T-helper 1 cell treated with Interleukin-12 subunit alpha and Interleukin-12 subunit beta and Interleukin-4 antibody, amounts not matched to agents 30 ng/mL and 1 ng/mL, for 36 hours (primary cell): ENCODE data around the gene SSR4. TPM values are rescaled to one million over a fixed set of nuclear protein-coding genes. Genes with fewer than 3 reads are reported as not detected.
"Not testable (repeated sequence)": the region's sequence is repeated elsewhere in the genome, so short reads cannot be mapped to it uniquely, and the experiment has no call there.

Source experiments
- intact Hi-C: fragments of 100-400 bp; cut with micrococcal nuclease; formaldehyde crosslinking; loops from one replicate; pipeline ENCODE4 v1.15.1; 2024
- total RNA-seq: library from RNA; stranded (reverse); gene quantifications from 2 replicates; pipeline ENCODE4 v1.2.3, GENCODE V29; 2022

The SSR4 gene
- 286 and 299 TPM in 2 replicates for total RNA-seq

DNA sequence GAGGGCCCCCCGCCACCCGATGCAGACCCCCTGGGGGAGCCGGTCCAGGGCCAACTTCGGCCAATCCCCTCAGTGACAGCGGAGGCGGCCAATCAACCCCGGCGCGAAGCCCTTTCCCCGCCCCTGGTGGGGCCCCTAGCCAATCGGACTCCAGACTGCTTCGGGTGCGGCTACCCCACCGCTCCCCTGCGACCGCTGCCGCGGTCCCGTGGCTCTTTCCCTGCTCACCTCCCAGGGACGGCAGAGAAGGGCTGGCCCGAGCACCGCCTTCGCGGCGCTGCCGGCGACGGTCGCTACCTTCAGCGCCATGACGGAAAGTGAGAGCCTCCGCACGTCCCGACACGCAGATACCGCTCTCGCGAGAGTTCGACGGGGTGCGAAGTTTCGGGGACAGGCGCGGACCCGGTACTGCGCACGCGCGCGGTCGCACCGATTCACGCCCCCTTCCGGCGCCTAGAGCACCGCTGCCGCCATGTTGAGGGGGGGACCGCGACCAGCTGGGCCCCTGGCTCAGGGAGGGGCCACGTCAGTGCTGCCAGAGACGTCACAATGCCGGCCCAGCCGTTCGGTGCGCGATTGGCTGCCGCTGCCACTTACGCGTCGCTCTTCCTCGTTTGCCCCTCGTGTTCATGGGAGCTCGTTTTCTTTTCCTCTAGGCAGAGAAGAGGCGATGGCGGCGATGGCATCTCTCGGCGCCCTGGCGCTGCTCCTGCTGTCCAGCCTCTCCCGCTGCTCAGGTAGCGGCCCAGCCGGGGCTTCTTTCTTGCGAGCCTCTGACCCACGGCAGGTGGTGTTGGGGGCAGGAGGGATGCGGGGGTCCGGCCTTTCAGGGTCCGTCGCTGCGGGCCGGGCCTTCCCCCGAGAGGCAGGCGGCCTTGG is at the start of gene SSR4, which contains the start of gene IDH3G:
Gene SSR4 (plus strand): TSS at position 651 of the 879 bp plus-strand sequence. CDS start 20 bp downstream, at position 671.
Gene IDH3G (minus strand): TSS at position 358 of the 879 bp plus-strand sequence. CDS start 49 bp downstream, at position 309.
- intact Hi-C loops = loop anchor here (1.0 to 5.0 kb wide), 8 partner anchors 25 to 324 kb away; partner anchors contain the start of genes ABCD1, BCAP31, CCNQ and HAUS7

DNA sequence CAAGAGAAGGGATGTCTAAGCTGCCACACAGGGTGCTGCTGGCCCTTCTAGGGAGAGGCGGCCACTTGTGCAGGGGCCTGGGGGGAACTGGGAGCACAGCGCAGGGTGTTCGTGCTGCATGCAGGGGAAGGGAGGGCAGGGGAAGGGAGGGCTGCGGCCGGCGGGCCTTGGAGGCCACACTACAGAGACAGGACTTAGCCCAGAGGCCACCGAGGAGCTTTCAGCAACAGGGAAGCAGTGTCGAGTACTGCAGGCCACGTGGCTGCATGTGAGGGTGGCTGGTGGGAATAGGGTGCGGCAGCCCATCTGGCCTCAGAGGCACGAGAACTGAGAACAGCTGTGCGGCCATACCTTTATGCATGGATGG is 49.4 kb upstream of the SSR4 start:
- intact Hi-C loops = not testable (repeated sequence)

DNA sequence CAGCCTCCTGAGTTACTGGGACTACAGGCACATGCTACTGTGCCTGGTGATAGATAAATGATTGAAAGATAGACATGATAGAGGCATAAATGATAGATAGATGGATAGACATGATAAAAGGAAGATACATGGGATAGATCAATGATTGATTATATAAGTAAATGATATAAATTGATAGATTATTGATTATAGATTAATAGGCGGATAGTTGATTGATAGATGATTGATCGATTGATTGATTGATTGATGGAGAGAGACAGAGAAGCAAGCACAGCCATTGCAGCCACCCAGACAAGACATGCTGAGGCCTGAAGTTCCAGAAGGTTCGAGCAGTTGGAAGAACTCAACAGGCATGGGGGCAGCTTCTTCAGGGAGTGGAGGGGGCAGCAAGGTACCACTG is 48.1 kb upstream of the SSR4 start:
- intact Hi-C loops = no loop called here

DNA sequence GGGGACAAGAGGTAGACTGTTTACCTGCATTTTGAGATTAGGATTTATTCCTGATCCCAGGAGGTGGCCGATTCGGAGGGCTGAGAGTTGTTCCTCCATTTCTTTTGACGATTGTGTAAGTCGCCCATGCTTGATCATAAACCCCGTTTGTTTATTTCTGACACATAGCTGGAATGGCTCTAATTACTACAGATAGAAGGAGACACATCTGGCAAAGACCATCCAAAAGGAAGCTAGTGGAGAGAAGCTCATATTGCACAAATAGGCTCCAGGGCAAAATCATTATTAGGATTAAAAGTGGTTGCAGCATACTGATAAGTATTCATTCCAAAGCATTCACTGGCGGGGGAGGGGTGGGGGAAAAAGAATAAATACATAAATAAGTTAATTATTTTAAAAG is 47.5 kb upstream of the SSR4 start:
- intact Hi-C loops = not testable (repeated sequence)

DNA sequence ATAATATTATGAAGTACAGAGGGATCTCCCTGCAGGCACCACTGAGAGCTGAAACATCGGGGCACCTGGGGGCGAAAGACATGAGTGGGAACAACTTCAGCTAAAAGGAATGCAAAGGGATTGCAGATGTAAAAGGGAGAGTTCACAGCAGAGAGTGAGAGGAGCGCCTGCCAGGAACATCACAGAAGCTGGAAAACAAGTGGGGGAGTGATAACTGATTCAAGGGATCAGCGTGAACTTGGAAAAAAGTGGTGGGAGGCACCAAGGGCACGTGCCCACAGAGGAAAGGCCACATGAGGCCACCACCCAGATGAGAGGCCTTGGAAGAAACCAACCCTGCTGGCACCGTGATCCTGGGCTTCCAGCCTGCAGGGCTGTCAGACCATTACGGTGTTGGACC is 45.5 kb upstream of the SSR4 start:
- intact Hi-C loops = not testable (repeated sequence)

DNA sequence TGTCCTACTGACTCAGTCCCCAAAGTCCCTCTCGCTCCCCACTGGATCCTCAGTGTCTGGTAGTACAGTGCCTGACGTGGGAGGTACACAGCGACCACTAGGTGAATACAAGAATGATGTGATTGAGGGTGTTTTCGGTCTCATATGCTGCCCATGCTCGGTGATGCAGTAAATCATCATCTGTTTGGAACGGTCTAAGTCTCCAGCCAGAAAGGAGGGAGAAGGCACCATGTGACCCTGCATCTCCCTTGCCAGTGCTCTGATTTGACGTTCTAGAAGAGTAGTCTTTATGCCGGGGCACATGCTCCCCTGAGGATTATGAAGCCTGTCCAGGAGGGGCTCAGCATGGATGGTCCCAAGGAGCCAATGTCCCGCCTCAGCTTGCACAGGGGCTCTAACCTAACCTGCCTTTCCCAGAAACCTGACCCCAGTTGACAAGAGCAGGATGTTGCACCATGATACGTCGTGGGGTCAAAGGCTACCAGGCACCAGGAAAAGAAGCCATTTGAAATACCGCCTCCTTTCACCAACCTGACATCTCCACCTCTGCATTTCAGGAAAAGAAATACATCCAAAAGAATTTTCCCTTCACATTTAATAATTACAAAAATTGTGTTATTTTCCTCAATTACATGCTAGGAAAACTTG is 44.2 kb upstream of the SSR4 start:
- intact Hi-C loops = no loop called here

DNA sequence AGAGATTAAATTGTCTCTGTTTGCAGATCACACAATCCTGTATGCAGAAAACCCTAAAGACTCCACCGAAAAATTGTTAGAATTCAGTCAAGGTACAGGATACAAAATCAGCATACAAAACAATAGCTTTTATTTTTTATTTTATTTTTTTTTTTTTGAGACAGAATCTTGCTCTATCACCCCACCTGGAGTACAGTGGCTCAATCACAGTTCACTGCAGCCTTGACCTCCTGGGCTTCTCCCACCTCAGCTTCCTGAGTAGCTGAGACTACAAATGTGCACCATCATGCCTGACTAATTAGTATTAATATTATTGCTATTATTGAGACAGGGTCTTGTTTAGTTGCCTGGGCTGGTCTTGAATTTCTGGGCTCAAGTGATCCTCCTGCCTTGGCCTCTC is 39.3 kb upstream of the SSR4 start:
- intact Hi-C loops = no loop called here

DNA sequence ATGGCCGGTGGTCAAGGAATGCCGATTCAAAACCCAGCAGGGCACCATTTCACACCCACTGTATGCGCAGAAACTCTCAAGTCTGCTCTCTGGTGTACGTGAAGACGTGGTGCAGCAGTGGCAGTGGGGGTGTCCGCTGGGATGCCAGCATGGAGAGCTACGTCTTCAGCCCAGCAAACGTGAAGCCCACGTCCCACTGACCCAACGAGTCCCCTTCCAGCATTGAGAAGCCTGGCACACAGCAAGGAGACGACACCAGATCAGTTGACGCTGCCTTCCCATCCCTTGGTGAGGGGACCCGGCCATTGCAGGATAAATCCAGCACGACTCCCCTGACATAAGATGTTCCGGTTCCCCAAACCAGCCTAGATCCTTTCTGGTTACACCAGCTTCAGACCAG is 32.6 kb upstream of the SSR4 start:
- intact Hi-C loops = no loop called here

DNA sequence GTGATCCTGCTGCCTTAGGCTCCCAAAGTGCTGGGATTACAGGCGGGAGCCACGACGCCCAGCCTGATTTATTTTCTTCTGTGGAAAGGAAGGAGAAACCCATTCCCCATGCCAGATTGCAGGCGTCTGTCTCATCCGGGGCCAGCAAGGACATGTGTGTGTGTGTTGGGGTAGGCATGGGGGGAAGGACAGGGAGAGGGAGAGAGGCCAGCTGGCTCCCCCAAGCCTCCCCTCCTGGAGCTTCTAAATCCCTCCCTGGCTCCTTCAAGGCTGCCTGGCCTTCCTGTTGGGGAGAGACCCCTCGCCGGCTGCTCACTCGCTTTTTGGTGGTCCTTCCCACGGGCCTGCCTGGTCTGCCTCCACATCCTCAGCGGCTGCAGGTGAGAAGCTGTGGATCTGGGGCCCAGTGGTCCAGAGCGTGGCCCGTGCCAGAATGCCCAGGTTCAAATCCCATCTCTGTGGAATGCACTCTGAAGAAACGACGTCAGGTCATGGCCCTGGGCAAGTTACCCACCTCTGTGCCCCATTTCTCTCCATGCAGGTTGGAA is 31.8 kb upstream of the SSR4 start:
- intact Hi-C loops = no loop called here

DNA sequence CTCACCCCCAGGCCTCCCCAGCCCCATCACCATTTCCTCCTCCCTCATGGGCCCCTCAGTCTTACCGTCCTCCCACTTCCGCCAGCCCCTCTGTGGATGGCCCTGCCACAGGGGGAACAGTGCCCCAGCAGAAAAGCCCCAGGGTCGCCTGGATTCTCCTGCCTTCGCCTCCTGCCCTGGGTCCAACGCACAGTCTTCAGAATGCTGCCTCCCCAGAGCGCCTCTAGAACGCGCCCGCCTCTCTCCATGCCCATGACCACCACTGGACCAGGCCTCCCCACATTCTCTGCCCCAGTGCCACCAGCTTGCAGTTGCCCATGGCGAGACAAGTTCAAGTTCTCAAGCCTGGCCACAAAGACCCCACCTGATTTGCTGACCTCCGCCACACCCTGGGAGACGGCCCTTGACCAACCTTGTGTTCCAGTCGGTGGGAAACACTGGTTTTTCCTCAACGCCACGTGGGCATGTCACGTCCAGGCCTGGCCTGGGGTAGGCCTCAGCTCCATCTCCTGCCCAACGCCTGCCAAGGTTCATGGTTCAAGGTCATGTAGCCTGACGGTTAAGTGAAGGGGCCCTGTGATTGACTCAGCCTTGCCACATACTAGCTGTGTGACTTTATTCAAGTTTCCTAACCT is 31.1 kb upstream of the SSR4 start:
- intact Hi-C loops = no loop called here

DNA sequence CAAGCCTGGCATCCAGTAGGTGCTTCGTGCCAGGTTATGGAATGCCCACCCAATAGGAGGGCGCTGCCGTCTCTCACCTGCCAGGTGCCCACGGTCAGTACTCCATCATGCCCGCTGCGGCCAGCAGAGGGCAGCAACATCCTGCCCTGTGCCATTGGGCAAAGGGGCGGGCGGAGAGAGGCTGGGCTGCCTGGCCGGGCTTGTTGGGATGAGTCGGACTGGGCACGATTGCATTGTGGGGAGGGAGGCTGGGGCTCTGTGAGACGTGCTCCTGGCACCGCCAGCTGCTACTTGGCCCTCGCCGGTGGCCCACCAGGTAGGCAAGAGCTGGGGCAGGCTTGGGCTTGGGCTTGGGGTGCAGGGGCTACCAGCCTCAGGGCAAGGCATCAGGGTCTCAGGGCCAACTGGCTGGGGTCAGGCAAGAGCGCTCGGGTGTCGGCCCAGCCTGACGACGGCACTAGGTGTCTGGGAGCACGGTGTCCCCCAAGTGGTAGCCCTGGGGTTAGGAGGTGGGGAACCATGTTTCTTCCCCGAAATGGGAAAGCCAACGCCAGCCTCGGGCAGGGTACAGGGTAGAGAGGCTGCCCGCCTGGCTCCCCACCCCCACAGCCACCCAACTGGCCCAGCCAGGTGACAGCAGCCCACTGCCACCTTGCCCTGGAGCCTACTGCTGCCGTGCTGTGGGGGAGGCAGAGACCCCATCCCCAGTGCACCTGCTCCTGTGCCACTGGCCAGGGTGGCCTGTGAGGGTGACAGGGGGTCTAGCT is 30.3 kb upstream of the SSR4 start, which contains the start of gene PLXNB3:
Gene PLXNB3 (plus strand): TSS at position 261 of the 767 bp plus-strand sequence. CDS start 1,287 bp downstream, outside the sequence.
- intact Hi-C loops = loop anchor here (1.0 to 2.0 kb wide), 3 partner anchors 183 to 287 kb away; no protein-coding TSS in a partner anchor

DNA sequence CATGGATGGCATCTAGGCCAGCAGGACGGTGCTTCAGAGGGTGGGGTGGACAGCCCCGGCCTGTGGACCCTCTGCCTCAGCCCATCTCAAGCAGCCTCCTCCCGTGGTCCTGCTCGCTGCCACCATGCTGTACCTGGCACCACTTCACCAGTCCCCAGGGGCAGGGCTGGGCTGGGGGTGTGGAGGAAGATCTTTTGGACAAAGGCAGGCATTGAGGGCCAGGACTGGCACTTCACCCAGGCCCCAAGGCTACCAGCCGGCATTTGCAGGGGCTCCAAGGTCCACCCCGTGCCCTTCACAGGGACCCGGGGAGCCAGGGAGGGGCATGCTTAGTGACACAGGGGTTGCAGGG is 29.7 kb upstream of the SSR4 start:
- intact Hi-C loops = loop anchor here (1.0 to 2.0 kb wide), 3 partner anchors 183 to 286 kb away; no protein-coding TSS in a partner anchor

DNA sequence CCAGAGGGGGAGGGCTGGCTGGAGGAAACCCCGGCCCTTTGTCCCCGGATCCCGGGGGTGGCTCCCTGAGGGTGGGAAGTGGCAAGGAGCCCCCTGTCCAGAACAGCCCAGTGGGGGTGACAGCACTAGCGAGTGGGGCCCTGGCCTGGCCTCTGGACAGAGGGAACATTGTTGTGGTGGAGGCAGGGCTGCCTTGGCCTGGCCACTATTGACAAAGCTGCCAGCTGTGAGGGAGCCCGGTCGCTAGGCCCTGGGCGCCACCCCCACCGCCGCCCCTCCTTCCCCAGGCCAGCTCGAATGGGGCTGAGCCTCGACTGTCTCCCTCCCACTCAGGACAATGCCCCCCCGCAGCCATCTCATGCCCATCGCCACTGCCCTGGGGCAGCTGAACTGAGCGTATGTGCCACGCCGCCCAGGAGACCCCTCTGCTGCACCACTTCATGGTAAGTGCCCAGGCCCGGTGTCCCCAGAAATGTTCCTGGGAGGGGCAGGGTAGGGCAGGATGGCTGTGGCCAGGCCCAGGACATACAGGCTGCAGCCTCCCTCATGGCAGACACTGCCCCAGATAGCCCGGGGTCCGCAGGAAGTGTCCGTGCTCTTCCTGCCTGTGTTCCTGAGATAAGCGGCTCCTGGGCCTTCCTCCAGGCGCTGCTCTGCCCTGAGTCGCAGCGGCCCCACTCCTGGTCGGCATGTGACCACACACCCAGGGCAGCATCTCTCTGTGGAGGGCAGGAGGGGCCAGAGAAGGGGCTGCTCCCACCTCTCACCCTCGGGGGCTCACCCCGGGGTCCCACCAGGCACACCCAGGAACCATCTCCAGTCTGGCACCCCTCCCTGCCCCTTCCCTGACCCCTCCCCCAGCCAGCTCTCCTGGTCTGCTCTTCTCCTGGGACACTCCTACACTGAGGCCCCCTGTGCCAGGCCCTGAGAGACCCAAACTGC is 29.1 kb upstream of the SSR4 start:
- intact Hi-C loops = loop anchor here (2.0 kb wide), 1 partner anchor 285 kb away; no protein-coding TSS in a partner anchor

DNA sequence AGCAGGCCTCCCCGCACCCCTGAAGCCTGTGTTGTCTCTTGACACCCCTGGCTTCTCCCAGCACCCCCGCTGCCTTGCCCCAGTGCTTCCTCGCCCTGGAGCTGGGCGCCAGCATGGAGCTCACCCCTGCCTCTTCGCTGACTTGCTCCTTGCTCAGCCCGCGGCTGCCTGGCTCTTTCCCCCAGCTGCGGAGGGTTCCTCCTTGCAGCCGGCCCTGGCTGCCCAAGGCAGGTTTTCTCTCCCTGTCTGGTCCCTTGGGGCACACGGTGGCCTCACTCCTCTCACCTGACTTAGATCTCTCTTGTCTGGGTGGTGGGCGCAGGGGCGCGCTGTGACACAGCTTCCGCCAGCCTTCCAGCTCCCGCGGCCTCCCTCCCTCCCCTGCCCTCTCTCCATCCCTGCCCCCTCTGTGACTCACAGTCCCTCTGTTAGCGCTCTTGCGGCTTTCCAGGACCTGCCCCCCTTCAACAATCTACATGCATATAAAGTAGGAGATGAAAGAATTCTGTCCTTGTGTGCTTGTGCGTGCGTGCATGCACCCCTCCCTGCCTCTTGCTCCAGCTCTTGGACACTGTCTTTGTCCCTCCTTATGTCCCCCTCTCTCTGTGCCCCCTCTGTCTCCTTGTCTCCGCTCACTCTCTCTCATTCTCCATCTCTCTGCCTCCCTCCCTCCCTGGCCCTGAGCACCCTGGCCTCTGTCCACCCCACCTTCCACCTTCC is 28.2 kb upstream of the SSR4 start:
- intact Hi-C loops = no loop called here

DNA sequence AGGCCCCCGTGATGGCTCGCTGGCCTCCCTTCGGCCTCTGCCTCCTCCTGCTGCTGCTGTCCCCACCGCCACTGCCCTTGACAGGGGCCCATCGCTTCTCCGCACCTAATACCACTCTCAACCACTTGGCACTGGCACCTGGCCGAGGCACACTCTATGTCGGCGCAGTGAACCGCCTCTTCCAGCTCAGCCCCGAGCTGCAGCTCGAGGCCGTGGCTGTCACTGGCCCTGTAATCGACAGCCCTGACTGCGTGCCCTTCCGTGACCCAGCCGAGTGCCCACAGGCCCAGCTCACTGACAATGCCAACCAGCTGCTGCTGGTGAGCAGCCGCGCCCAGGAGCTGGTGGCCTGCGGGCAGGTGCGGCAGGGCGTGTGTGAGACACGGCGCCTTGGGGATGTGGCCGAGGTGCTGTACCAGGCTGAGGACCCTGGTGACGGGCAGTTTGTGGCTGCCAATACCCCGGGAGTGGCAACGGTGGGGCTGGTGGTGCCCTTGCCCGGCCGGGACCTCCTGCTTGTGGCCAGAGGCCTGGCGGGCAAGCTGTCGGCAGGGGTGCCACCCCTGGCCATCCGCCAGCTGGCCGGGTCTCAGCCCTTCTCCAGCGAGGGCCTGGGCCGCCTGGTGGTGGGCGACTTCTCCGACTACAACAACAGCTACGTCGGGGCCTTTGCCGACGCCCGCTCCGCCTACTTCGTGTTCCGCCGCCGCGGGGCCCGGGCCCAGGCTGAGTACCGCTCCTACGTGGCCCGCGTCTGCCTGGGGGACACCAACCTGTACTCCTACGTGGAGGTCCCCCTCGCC is 27.4 kb upstream of the SSR4 start:
- intact Hi-C loops = no loop called here

DNA sequence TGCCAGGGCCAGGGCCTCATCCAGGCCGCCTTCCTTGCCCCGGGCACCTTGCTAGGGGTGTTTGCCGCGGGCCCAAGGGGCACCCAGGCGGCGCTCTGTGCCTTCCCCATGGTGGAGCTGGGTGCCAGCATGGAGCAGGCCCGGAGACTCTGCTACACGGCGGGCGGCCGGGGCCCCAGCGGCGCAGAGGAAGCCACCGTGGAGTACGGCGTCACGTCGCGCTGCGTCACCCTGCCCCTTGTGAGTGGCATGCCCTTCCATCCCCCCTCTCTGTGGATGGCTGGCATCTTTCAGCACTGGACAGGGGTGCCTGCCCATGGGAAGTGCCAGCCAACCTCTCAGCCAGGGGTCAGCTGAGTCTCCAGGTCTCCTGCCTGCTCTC is 26.8 kb upstream of the SSR4 start:
- intact Hi-C loops = no loop called here

DNA sequence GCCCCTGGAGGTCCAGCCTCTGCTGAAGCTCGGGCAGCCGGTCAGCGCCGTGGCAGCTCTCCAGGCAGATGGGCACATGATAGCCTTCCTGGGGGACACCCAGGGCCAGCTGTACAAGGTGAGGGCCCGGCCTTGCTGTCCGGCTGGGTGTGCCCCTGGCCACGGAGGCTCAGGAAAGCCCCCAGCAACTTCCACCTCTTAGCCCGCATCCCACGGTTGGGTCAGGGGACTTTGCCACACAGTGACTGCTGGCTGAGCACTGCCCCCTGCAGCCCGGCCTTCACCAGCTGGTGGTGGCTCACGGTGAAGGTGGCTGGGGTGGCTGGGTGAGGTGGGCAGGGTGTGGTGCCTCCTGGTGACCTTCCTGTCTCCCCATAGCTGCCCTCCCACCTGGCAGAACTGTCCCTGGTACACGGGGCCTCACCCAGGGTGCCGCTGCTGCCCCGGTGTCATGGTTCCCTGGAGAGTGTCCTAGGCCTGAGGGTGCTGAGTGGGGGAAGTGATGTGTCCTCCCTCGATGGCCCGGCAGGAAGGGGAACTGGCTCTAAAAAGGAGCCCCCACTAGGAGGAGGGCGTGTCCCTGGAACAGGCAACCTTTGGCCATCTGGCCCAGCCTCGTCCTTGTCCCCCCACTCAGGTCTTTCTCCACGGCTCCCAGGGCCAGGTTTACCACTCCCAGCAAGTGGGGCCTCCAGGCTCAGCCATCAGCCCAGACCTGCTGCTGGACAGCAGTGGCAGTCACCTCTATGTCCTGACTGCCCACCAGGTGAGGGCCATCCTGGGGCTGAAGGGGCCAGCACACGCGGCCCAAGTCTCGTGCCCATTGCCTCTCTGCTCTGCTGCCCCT is 25.9 kb upstream of the SSR4 start:
- intact Hi-C loops = no loop called here
